Esophagus muscularis mucosa (tissue), 4 donors: ENCODE measurements around the gene DCN. TPM values are rescaled to one million over a fixed set of nuclear protein-coding genes. Genes with fewer than 3 reads are reported as not detected.
A peak's percentile ranks its signal among the peaks of the same experiment; 100 is the strongest.

ENCODE experiments used
- DNase-seq: peaks from one replicate; pipeline ENCODE4 v3.0.0-alpha.2; 2017; ENCODE audit errors: extremely low spot score
- H3K27ac ChIP-seq, 4 donors: fragments of 200-600 bp; sonication (generic); replicated peaks in 1 of 4; 1 replicate in 3 of 4; 2 replicates in 1 of 4; pipeline ENCODE4 v1.5.1; 2016 to 2019; ENCODE audit warnings: mild to moderate bottlenecking in 1 of 4
- H3K27me3 ChIP-seq, 4 donors: fragments of 200-600 bp; sonication (generic); one replicate each; pipeline versions ENCODE4 v1.5.1 to v1.6.0; 2016 to 2019
- H3K36me3 ChIP-seq, 4 donors: fragments of 200-600 bp; sonication (generic); one replicate each; pipeline ENCODE4 v1.5.1; 2016 to 2019
- H3K4me1 ChIP-seq, 4 donors: fragments of 200-600 bp; sonication (generic); one replicate each; pipeline ENCODE4 v1.5.1; 2016 to 2019
- H3K4me3 ChIP-seq, 4 donors: fragments of 200-600 bp; sonication (generic); 1 replicate in 2 of 4; 2 replicates in 2 of 4; pipeline ENCODE4 v1.5.1; 2016 to 2019; ENCODE audit warnings: mild to moderate bottlenecking in 4 of 4, moderate library complexity in 1 of 4
- H3K9me3 ChIP-seq, 4 donors: fragments of 200-600 bp; sonication (generic); 1 replicate in 3 of 4; 2 replicates in 1 of 4; pipeline ENCODE4 v1.5.1; 2016 to 2019
- CTCF ChIP-seq, 3 experiments: fragments of 200-600 bp in 2 of 3; fragments of 450-650 bp in 1 of 3; sonication (generic) in 2 of 3; IDR thresholded peaks; one replicate each; pipeline ENCODE4 v1.5.1; 2017 to 2019; ENCODE audit warnings: antibody characterized with exemption in 3 of 3, mild to moderate bottlenecking in 2 of 3, moderate library complexity in 1 of 3
- EP300 ChIP-seq: sonication (generic); formaldehyde crosslinking; IDR thresholded peaks from one replicate; pipeline ENCODE4 v1.6.1; 2017; ENCODE audit warnings: antibody characterized with exemption
- POLR2A ChIP-seq: fragments of 450-650 bp; IDR thresholded peaks from one replicate; pipeline ENCODE4 v1.6.1; 2017; ENCODE audit warnings: antibody characterized with exemption, moderate library complexity, mild to moderate bottlenecking, low read depth
- POLR2AphosphoS5 ChIP-seq, 2 donors: sonication (generic); formaldehyde crosslinking; IDR thresholded peaks; one replicate each; pipeline ENCODE4 v1.6.1; 2017; ENCODE audit warnings: antibody characterized with exemption in 2 of 2
- WGBS: methylation state at CpG from one replicate; pipeline ENCODE4 v1.1.5; 2018; 5-methylcytosine and 5-hydroxymethylcytosine counted together
- intact Hi-C: fragments of 100-400 bp; cut with DNase I; formaldehyde crosslinking; loops from one replicate; pipeline ENCODE4 v1.15.1; 2023
- total RNA-seq, 4 donors: library from RNA; depleted of rRNA; stranded (reverse); fragments of >200 nt; gene quantifications; one replicate each; pipeline versions ENCODE4 v1.1.0 to v1.2.1, GENCODE V29; 2016

The DCN gene
- total RNA-seq, 4 donors from 2014 or later, result 1,186 to 2,089 (median 1,762) TPM

GRCh38 chr12:91180582-91181395, 1.8 kb downstream of the DCN start:
- H3K27ac ChIP-seq, result peak overlapping the region; percentile 61 to 71 (median 69)
- H3K4me3 ChIP-seq, result peak overlapping the region; percentile 41 to 57 (median 48)
- WGBS, result 38% methylated on average over 4 of the region's 4 CpGs
- TF ChIP-seq CTCF (IDR thresholded peaks at IDR 0.05) (no peak), POLR2A (no peak), POLR2AphosphoS5 (IDR thresholded peaks at IDR 0.05) (no peak), EP300 (no peak)
- peaks cover 0 to 30% (median 13%) of the 10 kb centered on the region in 4 donors for H3K4me1 ChIP-seq
- intact Hi-C loops, result loop anchor here (10.0 kb wide), 1 partner anchor 174 kb away; no protein-coding TSS in a partner anchor
- no peaks in the 10 kb centered on the region for H3K9me3 ChIP-seq
- DNase-seq, result no peak
- no peaks in the 10 kb centered on the region for H3K36me3 ChIP-seq
- H3K27me3 ChIP-seq, result no peaks in the 10 kb centered on the region

- intact Hi-C loops, result loop anchor here (5.0 to 10.0 kb wide), 2 partner anchors 147 to 175 kb away; no protein-coding TSS in a partner anchor
- Histone ChIP-seq H3K27ac (peak overlapping the region; percentile 61 to 71 (median 69)), H3K36me3 (no peaks in the 10 kb centered on the region), H3K4me1 (peaks cover 0 to 23% (median 13%) of the 10 kb centered on the region in 4 donors), H3K27me3 (no peaks in the 10 kb centered on the region), H3K4me3 (peak overlapping the region; percentile 41 to 57 (median 48)), H3K9me3 (no peaks in the 10 kb centered on the region)
- DNase-seq, result no peak
- WGBS, result 73% methylated on average over 5 of the region's 5 CpGs
- no peak for TF ChIP-seq CTCF (IDR thresholded peaks at IDR 0.05)
- TF ChIP-seq POLR2AphosphoS5 (IDR thresholded peaks at IDR 0.05), result no peak
- TF ChIP-seq EP300, result no peak
- no peak for TF ChIP-seq POLR2A
Observed at GRCh38 chr12:91179966-91180561, 2.6 kb downstream of the DCN start.

GRCh38 chr12:91179315-91179714, 3.3 kb downstream of the DCN start:
- Histone ChIP-seq H3K36me3 (no peaks in the 10 kb centered on the region), H3K27me3 (no peaks in the 10 kb centered on the region), H3K4me1 (peaks cover 0 to 22% (median 13%) of the 10 kb centered on the region in 4 donors), H3K9me3 (no peaks in the 10 kb centered on the region), H3K27ac (peak overlapping the region; percentile 61 to 71 (median 69)), H3K4me3 (peak overlapping the region; percentile 41 to 57 (median 48))
- WGBS, result 64% methylated on average over 7 of the region's 7 CpGs
- TF ChIP-seq POLR2A, result no peak
- no peak for TF ChIP-seq CTCF (IDR thresholded peaks at IDR 0.05)
- TF ChIP-seq EP300, result no peak
- peak; percentile 49 to 83 for TF ChIP-seq POLR2AphosphoS5 (IDR thresholded peaks at IDR 0.05)
- no peak for DNase-seq
- intact Hi-C loops, result loop anchor here (5.0 kb wide), 1 partner anchor 148 kb away; no protein-coding TSS in a partner anchor

- no peak for TF ChIP-seq POLR2A
- TF ChIP-seq CTCF (IDR thresholded peaks at IDR 0.05), result no peak
- no peak for TF ChIP-seq EP300
- no peak for TF ChIP-seq POLR2AphosphoS5 (IDR thresholded peaks at IDR 0.05)
- Histone ChIP-seq H3K36me3 (no peaks in the 10 kb centered on the region), H3K27me3 (no peaks in the 10 kb centered on the region), H3K4me3 (peak overlapping the region; percentile 41 to 57 (median 48)), H3K27ac (peak overlapping the region; percentile 61 to 71 (median 69)), H3K4me1 (peaks cover 0 to 21% (median 11%) of the 10 kb centered on the region in 4 donors), H3K9me3 (no peaks in the 10 kb centered on the region)
- no peak for DNase-seq
- WGBS, result 83% methylated on average over 1 of the region's 1 CpG
- intact Hi-C loops, result loop anchor here (5.0 kb wide), 1 partner anchor 149 kb away; no protein-coding TSS in a partner anchor
Observed at GRCh38 chr12:91178781-91179180, 3.8 kb downstream of the DCN start.
